ENCODE results near the gene FBRS. TPM values are rescaled to one million over a fixed set of nuclear protein-coding genes. Genes with fewer than 3 reads are reported as not detected.

FBRS gene
- total and polyA plus RNA-seq, 2 of the 13 experiments (the other 11 are each of a cell fraction or from before 2014, with no cell fraction given) = 13.7 to 16.2 TPM

- TF ChIP-seq TFDP1 (CRISPR knock-in tag; IDR thresholded peaks at IDR 0.05; ENCODE audit: borderline replicate concordance) = 0 out of 2 replicates have a peak, but pooled peaks have one; percentile 26
- TF ChIP-seq ZNF138 (CRISPR knock-in tag; IDR thresholded peaks at IDR 0.05; ENCODE audit: low read depth) = no peak
- TF ChIP-seq ZNF496 (CRISPR knock-in tag; IDR thresholded peaks at IDR 0.05; ENCODE audit: insufficient replicate concordance) = no peak
- no peak for TF ChIP-seq ZNF746 (CRISPR knock-in tag; IDR thresholded peaks at IDR 0.05)
- no peak for TF ChIP-seq ZNF839 (CRISPR knock-in tag; IDR thresholded peaks at IDR 0.05; ENCODE audit: borderline replicate concordance)
- TF ChIP-seq MXI1 (IDR thresholded peaks at IDR 0.05; ENCODE audit: borderline replicate concordance, low read depth, low read length) = peak; percentile 53; the same call in 1 of the 3 replicates
- TF ChIP-seq PITX1 (CRISPR knock-in tag; IDR thresholded peaks at IDR 0.05) = no peak
- TF ChIP-seq TCF7 (IDR thresholded peaks at IDR 0.05; ENCODE audit: low read depth) = no peak
- TF ChIP-seq ZNF550 (CRISPR knock-in tag; IDR thresholded peaks at IDR 0.05; ENCODE audit: borderline replicate concordance) = no peak
- TF ChIP-seq BHLHE40 (IDR thresholded peaks at IDR 0.05; ENCODE audit: low read length) = 0 out of 2 replicates have a peak, but pooled peaks have one; percentile 26
- TF ChIP-seq TAF1 (CRISPR knock-in tag; IDR thresholded peaks at IDR 0.05) = no peak
- no peak for TF ChIP-seq ZNF740 (CRISPR knock-in tag; IDR thresholded peaks at IDR 0.05)
- peak; percentile 73 for TF ChIP-seq ZNF501 (CRISPR knock-in tag; IDR thresholded peaks at IDR 0.05)
- TF ChIP-seq RNF219 (CRISPR knock-in tag; IDR thresholded peaks at IDR 0.05) = no peak
- TF ChIP-seq TEAD2 (CRISPR knock-in tag; IDR thresholded peaks at IDR 0.05) = no peak
- TF ChIP-seq HNF1A (IDR thresholded peaks at IDR 0.05; ENCODE audit: low read depth) = no peak
- no peak; the same call in 1 of the 2 replicates for TF ChIP-seq HNF1A (CRISPR knock-in tag; IDR thresholded peaks at IDR 0.05; ENCODE audit: borderline replicate concordance)
- TF ChIP-seq RAD51 (IDR thresholded peaks at IDR 0.05; ENCODE audit: borderline replicate concordance) = no peak
- no peak for TF ChIP-seq HNRNPK (IDR thresholded peaks at IDR 0.05; ENCODE audit: low read depth, low read length, poor library complexity, severe bottlenecking)
- TF ChIP-seq MED8 (CRISPR knock-in tag; IDR thresholded peaks at IDR 0.05; ENCODE audit: insufficient replicate concordance) = no peak
- TF ChIP-seq KLF16 (CRISPR knock-in tag; IDR thresholded peaks at IDR 0.05) = no peak
- TF ChIP-seq ZNF549 (CRISPR knock-in tag; IDR thresholded peaks at IDR 0.05) = no peak
These were observed 42.7 kb upstream of the FBRS start (continued) for GRCh38 chr16:30615358-30616091.
